H1 (cell line): Measurements from ENCODE around the gene CTNNA3. TPM values are rescaled to one million over a fixed set of nuclear protein-coding genes. Genes with fewer than 3 reads are reported as not detected.

Experiments
- CTCF ChIA-PET: fragments of 300-600 bp; sonication (Branson Sonifier 250); formaldehyde crosslinking; loops from one replicate; lab custom pipeline; 2021; ENCODE audit not compliant: partially characterized antibody; lab: Charles Lee
- POLR2A ChIA-PET: fragments of 300-600 bp; sonication (Branson Sonifier 250); formaldehyde crosslinking; loops from one replicate; lab custom pipeline; 2021; ENCODE audit warnings: inconsistent platforms; ENCODE audit not compliant: partially characterized antibody; lab: Charles Lee
- DNase-seq, 2 experiments: peaks; one replicate each; pipeline versions ENCODE4 v3.0.0 to v3.0.0-alpha.2; 2010 to 2022; ENCODE audit warnings: low spot score in 2 of 2, low read depth in 1 of 2, mixed read lengths in 1 of 2
- FAIRE-seq: peaks from 2 replicates; lab custom pipeline; 2011; peaks lifted over from hg19 to GRCh38; lab: Jason Lieb, UNC
- H2AFZ ChIP-seq: 2 replicates; pipeline ENCODE4 v1.8.1; 2012; ENCODE audit warnings: low read length, inconsistent platforms
- H2AK5ac ChIP-seq: 2 replicates; pipeline ENCODE4 v1.6.1; 2013; ENCODE audit warnings: low read depth, low read length
- H2BK120ac ChIP-seq: replicated peaks from 2 replicates; pipeline ENCODE3; 2013; ENCODE audit warnings: low read depth, low read length, inconsistent platforms
- H2BK12ac ChIP-seq: 2 replicates; pipeline ENCODE4 v1.6.1; 2013; ENCODE audit warnings: low read depth, low read length
- H2BK15ac ChIP-seq: 2 replicates; pipeline ENCODE4 v1.6.1; 2013; ENCODE audit warnings: low read length
- H2BK20ac ChIP-seq: 2 replicates; pipeline ENCODE4 v1.6.1; 2013; ENCODE audit warnings: low read length
- H2BK5ac ChIP-seq: 2 replicates; pipeline ENCODE4 v1.6.1; 2013; ENCODE audit warnings: low read depth, low read length
- H3K14ac ChIP-seq: 2 replicates; pipeline ENCODE4 v1.6.1; 2013; ENCODE audit warnings: inconsistent platforms; ENCODE audit not compliant: insufficient read length
- H3K18ac ChIP-seq: 2 replicates; pipeline ENCODE4 v1.6.1; 2013; ENCODE audit warnings: low read length; ENCODE audit errors: extremely low read depth
- H3K23ac ChIP-seq: 2 replicates; pipeline ENCODE4 v1.6.1; 2013; ENCODE audit warnings: inconsistent platforms; ENCODE audit not compliant: insufficient read length
- H3K23me2 ChIP-seq: 2 replicates; pipeline ENCODE4 v1.6.1; 2013; ENCODE audit warnings: low read depth, low read length
- H3K27ac ChIP-seq: 2 replicates; pipeline ENCODE4 v1.6.1; 2011; ENCODE audit warnings: low read depth, low read length, inconsistent platforms
- H3K27me3 ChIP-seq, 4 experiments: replicated peaks in 1 of 4; 1 replicate in 1 of 4; 2 replicates in 3 of 4; pipeline versions ENCODE4 v1.6.1 to v1.8.1; 2011 to 2013; ENCODE audit warnings: low read length in 3 of 4, mild to moderate bottlenecking in 3 of 4, inconsistent platforms in 2 of 4, mixed read lengths in 2 of 4, moderate library complexity in 1 of 4; ENCODE audit not compliant: control insufficient read depth in 3 of 4, insufficient read depth in 3 of 4; ENCODE audit errors: extremely low read depth in 1 of 4
- H3K36me3 ChIP-seq, 4 experiments: 2 replicates each; pipeline versions ENCODE4 v1.6.1 to v1.8.1; 2011 to 2013; ENCODE audit warnings: mild to moderate bottlenecking in 4 of 4, low read length in 3 of 4, moderate library complexity in 2 of 4, control low read depth in 1 of 4, inconsistent platforms in 1 of 4; ENCODE audit not compliant: insufficient read depth in 4 of 4, control insufficient read depth in 2 of 4
- H3K4ac ChIP-seq: replicated peaks from 2 replicates; pipeline ENCODE3; 2013; ENCODE audit warnings: low read length, low read depth, mixed read lengths, inconsistent platforms; ENCODE audit not compliant: insufficient read length
- H3K4me1 ChIP-seq, 4 experiments: replicated peaks in 1 of 4; 1 replicate in 1 of 4; 2 replicates in 3 of 4; pipeline versions ENCODE4 v1.6.1 to v1.8.1; 2011 to 2013; ENCODE audit warnings: low read length in 3 of 4, inconsistent platforms in 2 of 4, mixed read lengths in 1 of 4; ENCODE audit not compliant: insufficient read depth in 4 of 4, control insufficient read depth in 3 of 4
- H3K4me2 ChIP-seq, 2 experiments: 2 replicates each; pipeline versions ENCODE4 v1.6.1 to v1.8.1; 2011 to 2013; ENCODE audit warnings: low read depth in 2 of 2, low read length in 2 of 2, control low read depth in 1 of 2, inconsistent platforms in 1 of 2, mild to moderate bottlenecking in 1 of 2; ENCODE audit not compliant: insufficient read depth in 1 of 2
- H3K4me3 ChIP-seq, 4 experiments: fragments of 200-600, 300-600 bp in 1 of 4; sonication (generic), shearing (Covaris generic), sonication (Bioruptor Twin) in 1 of 4; 2 replicates each; pipeline versions ENCODE4 v1.5.1 to v1.8.1; 2011 to 2016; ENCODE audit warnings: low read length in 4 of 4, low read depth in 3 of 4, control low read depth in 2 of 4, inconsistent platforms in 2 of 4, mild to moderate bottlenecking in 2 of 4, mixed read lengths in 1 of 4, moderate library complexity in 1 of 4; ENCODE audit not compliant: insufficient read depth in 2 of 4; ENCODE audit errors: extremely low read depth in 1 of 4
- H3K56ac ChIP-seq: replicated peaks from 2 replicates; pipeline ENCODE3; 2013; ENCODE audit warnings: low read depth, mild to moderate bottlenecking, mixed read lengths, low read length, inconsistent platforms; ENCODE audit not compliant: insufficient read length
- H3K79me1 ChIP-seq: 2 replicates; pipeline ENCODE4 v1.6.1; 2013; ENCODE audit warnings: low read depth, low read length, control low read depth
- H3K79me2 ChIP-seq, 2 experiments: 2 replicates each; pipeline versions ENCODE4 v1.6.1 to v1.8.1; 2012 to 2013; ENCODE audit warnings: low read length in 2 of 2, mild to moderate bottlenecking in 2 of 2, inconsistent platforms in 1 of 2; ENCODE audit not compliant: insufficient read depth in 2 of 2, control insufficient read depth in 1 of 2
- H3K9ac ChIP-seq, 4 experiments: replicated peaks in 1 of 4; 1 replicate in 1 of 4; 2 replicates in 3 of 4; pipeline versions ENCODE4 v1.6.1 to v1.8.1; 2011 to 2013; ENCODE audit warnings: low read depth in 3 of 4, low read length in 3 of 4, control low read depth in 2 of 4, mild to moderate bottlenecking in 2 of 4, moderate library complexity in 2 of 4, inconsistent platforms in 1 of 4; ENCODE audit errors: extremely low read depth in 1 of 4
- H3K9me3 ChIP-seq, 2 experiments: 2 replicates each; pipeline versions ENCODE4 v1.6.1 to v1.8.1; 2012 to 2013; ENCODE audit warnings: mild to moderate bottlenecking in 2 of 2, moderate library complexity in 2 of 2, control low read depth in 1 of 2, inconsistent platforms in 1 of 2, low read depth in 1 of 2, low read length in 1 of 2, mixed read lengths in 1 of 2; ENCODE audit not compliant: insufficient read depth in 2 of 2
- H4K20me1 ChIP-seq, 2 experiments: replicated peaks in 1 of 2; 2 replicates each; pipeline versions ENCODE3 to v1.8.1; 2011 to 2013; ENCODE audit warnings: inconsistent platforms in 2 of 2, low read length in 2 of 2, mild to moderate bottlenecking in 1 of 2; ENCODE audit not compliant: insufficient read depth in 2 of 2, control insufficient read depth in 1 of 2
- H4K5ac ChIP-seq: 2 replicates; pipeline ENCODE4 v1.6.1; 2013; ENCODE audit warnings: low read length, low read depth, mixed read lengths, inconsistent platforms; ENCODE audit not compliant: insufficient read length
- H4K8ac ChIP-seq: 2 replicates; pipeline ENCODE4 v1.8.0; 2013; ENCODE audit warnings: mild to moderate bottlenecking, moderate library complexity, low read length, inconsistent platforms; ENCODE audit not compliant: insufficient read depth; ENCODE audit errors: extremely low read depth
- H4K91ac ChIP-seq: replicated peaks from 2 replicates; pipeline ENCODE3; 2013; ENCODE audit warnings: low read length, mixed read lengths, inconsistent platforms; ENCODE audit not compliant: insufficient read length
- ASH2L ChIP-seq: fragments of 200-600, 300-600 bp; sonication (generic); IDR thresholded peaks from one replicate; pipeline ENCODE4 v1.7.1; 2017; ENCODE audit warnings: low read length
- KDM4A ChIP-seq: IDR thresholded peaks from one replicate; pipeline ENCODE4 v1.7.1; 2012; ENCODE audit warnings: low read depth, mild to moderate bottlenecking, moderate library complexity, low read length, inconsistent platforms; ENCODE audit not compliant: severe bottlenecking
- SRF ChIP-seq: IDR thresholded peaks from 2 replicates; pipeline ENCODE4 v1.6.1; 2011; ENCODE audit warnings: mild to moderate bottlenecking, low read depth, low read length, moderate library complexity
- TAF1 ChIP-seq: IDR thresholded peaks from 2 replicates; pipeline ENCODE4 v1.6.1; 2011; ENCODE audit warnings: mild to moderate bottlenecking, low read depth, low read length
- WGBS, 2 experiments: shearing (Covaris generic) in 1 of 2; methylation state at CpG; one replicate each; pipeline versions ENCODE4 v1.1.6 to v1.1.7; 2013 to 2015; ENCODE audit warnings: low lambda C conversion rate in 2 of 2, mixed read lengths in 2 of 2, inconsistent platforms in 1 of 2, low coverage in 1 of 2, missing lambda C conversion rate in 1 of 2; ENCODE audit not compliant: insufficient replicate concordance in 2 of 2, insufficient coverage in 1 of 2, insufficient read length in 1 of 2; ENCODE audit errors: extremely low coverage in 1 of 2, missing lambda C conversion rate in 1 of 2; 5-methylcytosine and 5-hydroxymethylcytosine counted together
- polyA plus RNA-seq, 7 experiments: library from polyadenylated mRNA; depleted of rRNA in 3 of 7; stranded (reverse) in 5 of 7; unstranded in 2 of 7; fragments of >200 nt in 5 of 7; fragments of 200-250 nt in 2 of 7; gene quantifications; 1 replicate in 5 of 7; 2 replicates in 1 of 7; 4 replicates in 1 of 7; pipeline versions ENCODE4 v1.2.1 to v1.2.3, GENCODE V29; 2011 to 2013; ENCODE audit warnings: missing spikeins in 2 of 7, mixed read lengths in 2 of 7
- total RNA-seq: library from RNA; stranded (reverse); fragmentation: NEBNext Ultra II Directional; extraction: Animal tissue kit (Norgen Biotek cat#: 25700); gene quantifications from 2 replicates; pipeline ENCODE4 v1.2.1, GENCODE V29; 2021

Gene CTNNA3
- total and polyA plus RNA-seq, 2 of the 8 experiments (the other 6 are each of a cell fraction or from before 2014, with no cell fraction given), result 1.3 to 1.5 TPM

DNA sequence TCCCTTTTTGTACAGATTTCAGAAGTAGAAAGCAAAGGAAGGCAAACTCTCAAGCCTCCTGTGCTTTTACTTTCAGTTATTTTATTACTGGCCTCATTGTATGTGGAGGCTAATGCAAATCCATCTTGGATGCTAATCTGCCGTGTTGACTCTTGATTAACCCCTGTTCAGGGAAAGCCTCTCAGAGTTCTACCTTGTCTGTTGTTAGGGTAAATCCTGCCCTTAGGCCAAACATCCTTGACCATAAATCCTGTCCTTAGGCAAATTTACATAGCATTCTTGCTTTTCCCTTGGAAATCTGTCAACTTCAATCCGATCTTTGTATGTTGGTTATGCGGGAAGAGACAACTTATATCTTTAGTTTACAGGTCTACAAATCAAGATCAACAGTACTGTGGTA lies 1480.1 kb downstream of the CTNNA3 start:
- no peak overlapping the region for H2BK15ac ChIP-seq
- no peak overlapping the region for H2BK20ac ChIP-seq
- H3K23me2 ChIP-seq, result no peaks in the 10 kb centered on the region
- H2BK12ac ChIP-seq, result no peak overlapping the region
- H3K27ac ChIP-seq, result no peak overlapping the region
- H3K4me3 ChIP-seq, result no peak overlapping the region
- FAIRE-seq (no peak), DNase-seq (no peak)
- no peak overlapping the region for H3K14ac ChIP-seq
- no peak overlapping the region for H3K9ac ChIP-seq
- no peak overlapping the region for H2BK5ac ChIP-seq
- POLR2A ChIA-PET, result no interaction called here
- no peak overlapping the region for H2BK120ac ChIP-seq
- no peak overlapping the region for H3K56ac ChIP-seq
- no peak overlapping the region for H3K4me2 ChIP-seq
- H2AK5ac ChIP-seq, result no peak overlapping the region
- no peaks in the 10 kb centered on the region for H3K36me3 ChIP-seq
- H3K79me2 ChIP-seq, result no peaks in the 10 kb centered on the region
- H4K20me1 ChIP-seq, result no peaks in the 10 kb centered on the region
- no peak overlapping the region for H2AFZ ChIP-seq
- no peaks in the 10 kb centered on the region for H3K4me1 ChIP-seq
- H4K91ac ChIP-seq, result no peak overlapping the region
- no peaks in the 10 kb centered on the region for H3K9me3 ChIP-seq
- H3K4ac ChIP-seq, result no peak overlapping the region
- no peaks in the 10 kb centered on the region for H3K79me1 ChIP-seq
- CTCF ChIA-PET, result interaction anchor here (0.7 to 1.0 kb wide), 2 partner anchors 9 to 328 kb away, joined by 3 read pairs; no protein-coding TSS in a partner anchor
- no peak overlapping the region for H4K8ac ChIP-seq
- H4K5ac ChIP-seq, result no peak overlapping the region
- 88% methylated on average over 3 of the region's 3 CpGs; no CpG with 5 or more reads in 1 of the 2 experiments for WGBS, 2 experiments
- no peak overlapping the region for H3K23ac ChIP-seq
- H3K18ac ChIP-seq, result no peak overlapping the region
- peaks cover 0 to 1% (median 0%) of the 10 kb centered on the region in 4 experiments; a peak in 1 of 7 replicates for H3K27me3 ChIP-seq
- TF ChIP-seq ASH2L (no peak), KDM4A (no peak), SRF (no peak), TAF1 (no peak)
